Measurements from ENCODE around the gene ADGRV1.

DNA sequence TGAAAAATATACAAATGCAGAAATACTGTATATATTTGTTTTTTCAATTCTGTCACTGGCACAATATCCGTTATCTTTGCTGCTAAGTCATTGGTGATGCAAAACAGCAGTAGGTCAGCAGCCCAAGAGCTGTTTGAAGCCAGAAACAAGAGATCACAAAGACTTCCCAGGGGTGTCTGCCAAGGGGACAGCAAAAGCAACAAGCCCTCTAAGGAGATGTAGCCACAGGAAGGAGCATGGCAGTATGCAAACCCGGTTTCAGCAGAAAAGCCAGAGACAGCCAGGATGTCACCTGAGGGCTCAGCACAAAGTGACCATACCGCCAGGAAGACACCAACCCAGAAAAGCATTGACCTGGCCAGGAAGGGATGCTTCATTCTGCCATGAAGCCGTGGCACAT is 583.0 kb downstream of the ADGRV1 start:
- TF ChIP-seq, protein P1, sequence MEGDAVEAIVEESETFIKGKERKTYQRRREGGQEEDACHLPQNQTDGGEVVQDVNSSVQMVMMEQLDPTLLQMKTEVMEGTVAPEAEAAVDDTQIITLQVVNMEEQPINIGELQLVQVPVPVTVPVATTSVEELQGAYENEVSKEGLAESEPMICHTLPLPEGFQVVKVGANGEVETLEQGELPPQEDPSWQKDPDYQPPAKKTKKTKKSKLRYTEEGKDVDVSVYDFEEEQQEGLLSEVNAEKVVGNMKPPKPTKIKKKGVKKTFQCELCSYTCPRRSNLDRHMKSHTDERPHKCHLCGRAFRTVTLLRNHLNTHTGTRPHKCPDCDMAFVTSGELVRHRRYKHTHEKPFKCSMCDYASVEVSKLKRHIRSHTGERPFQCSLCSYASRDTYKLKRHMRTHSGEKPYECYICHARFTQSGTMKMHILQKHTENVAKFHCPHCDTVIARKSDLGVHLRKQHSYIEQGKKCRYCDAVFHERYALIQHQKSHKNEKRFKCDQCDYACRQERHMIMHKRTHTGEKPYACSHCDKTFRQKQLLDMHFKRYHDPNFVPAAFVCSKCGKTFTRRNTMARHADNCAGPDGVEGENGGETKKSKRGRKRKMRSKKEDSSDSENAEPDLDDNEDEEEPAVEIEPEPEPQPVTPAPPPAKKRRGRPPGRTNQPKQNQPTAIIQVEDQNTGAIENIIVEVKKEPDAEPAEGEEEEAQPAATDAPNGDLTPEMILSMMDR (IDR thresholded peaks at IDR 0.05) = no peak
- no peak for TF ChIP-seq POLR2A (IDR thresholded peaks at IDR 0.05)

Data from Peyer's patch (tissue), 4 donors.